BLaER1 treated with 17β-estradiol and CSF1 and Interleukin-3, amounts not matched to agents 10 nM and 100 nM (cell line): ENCODE measurements around the gene PDE1C.

ENCODE experiments used
- H3K27ac ChIP-seq, 11 experiments: shearing (Covaris generic); formaldehyde crosslinking; 2 replicates each; pipeline ENCODE4 v1.8.1; 2022
- H3K27me3 ChIP-seq, 11 experiments: shearing (Covaris generic); formaldehyde crosslinking; 2 replicates each; pipeline ENCODE4 v1.8.1; 2022
- H3K36me3 ChIP-seq, 11 experiments: shearing (Covaris generic); formaldehyde crosslinking; 2 replicates each; pipeline ENCODE4 v1.8.1; 2022
- H3K4me1 ChIP-seq, 10 experiments: shearing (Covaris generic); formaldehyde crosslinking; 2 replicates each; pipeline ENCODE4 v1.8.1; 2022
- H3K4me2 ChIP-seq, 11 experiments: shearing (Covaris generic); formaldehyde crosslinking; 2 replicates each; pipeline ENCODE4 v1.8.1; 2022
- H3K4me3 ChIP-seq, 10 experiments: shearing (Covaris generic); formaldehyde crosslinking; 2 replicates each; pipeline ENCODE4 v1.8.1; 2022
- H3K9ac ChIP-seq, 11 experiments: shearing (Covaris generic); formaldehyde crosslinking; 2 replicates each; pipeline ENCODE4 v1.8.1; 2022
- H3K9me3 ChIP-seq, 11 experiments: shearing (Covaris generic); formaldehyde crosslinking; replicated peaks in 1 of 11; 2 replicates each; pipeline ENCODE4 v1.8.1; 2022
- H4K20me1 ChIP-seq, 11 experiments: shearing (Covaris generic); formaldehyde crosslinking; 2 replicates each; pipeline ENCODE4 v1.8.1; 2022
- Cebpa-rat ChIP-seq, 11 experiments: shearing (Covaris generic); IDR thresholded peaks; 2 replicates each; pipeline ENCODE4 v1.8.1; 2022

The PDE1C gene

GRCh38 chr7:31935124-31936054 is 134.8 kb downstream of the PDE1C start:
- Histone ChIP-seq H3K4me2 (0 out of 22 replicates have a peak overlapping the region, but pooled peaks of 1 of the 11 experiments have one; percentile 15), H3K27ac (no peak overlapping the region)

GRCh38 chr7:31934551-31934950 is 135.7 kb downstream of the PDE1C start:
- TF ChIP-seq Cebpa-rat (IDR thresholded peaks at IDR 0.05) = no peak
- Histone ChIP-seq H3K9me3 (peaks cover 0 to 2% (median 0%) of the 10 kb centered on the region in 11 experiments; a peak in 1 of 22 replicates), H3K4me2 (no peak overlapping the region), H3K36me3 (no peaks in the 10 kb centered on the region), H3K4me3 (no peak overlapping the region), H3K9ac (no peak overlapping the region), H4K20me1 (no peaks in the 10 kb centered on the region), H3K4me1 (peaks cover 0 to 8% (median 0%) of the 10 kb centered on the region in 10 experiments; a peak in 2 of 20 replicates), H3K27ac (no peak overlapping the region), H3K27me3 (no peaks in the 10 kb centered on the region)

More at GRCh38 chr7:31935124-31936054, 134.8 kb downstream of the PDE1C start:
- no peaks in the 10 kb centered on the region for H3K9me3 ChIP-seq
- no peaks in the 10 kb centered on the region for H3K36me3 ChIP-seq
- no peak overlapping the region for H3K4me3 ChIP-seq
- H3K4me1 ChIP-seq = peaks cover 0 to 8% (median 0%) of the 10 kb centered on the region in 10 experiments; a peak in 2 of 20 replicates
- TF ChIP-seq Cebpa-rat (IDR thresholded peaks at IDR 0.05) = no peak
- no peaks in the 10 kb centered on the region for H3K27me3 ChIP-seq
- no peaks in the 10 kb centered on the region for H4K20me1 ChIP-seq
- no peak overlapping the region for H3K9ac ChIP-seq

GRCh38 chr7:31933481-31933880 is 136.7 kb downstream of the PDE1C start:
- no peak overlapping the region for H3K4me3 ChIP-seq
- no peak overlapping the region for H3K27ac ChIP-seq
- no peak for TF ChIP-seq Cebpa-rat (IDR thresholded peaks at IDR 0.05)
- H4K20me1 ChIP-seq = no peaks in the 10 kb centered on the region
- no peaks in the 10 kb centered on the region for H3K36me3 ChIP-seq
- H3K4me1 ChIP-seq = peaks cover 0 to 8% (median 0%) of the 10 kb centered on the region in 10 experiments; a peak in 2 of 20 replicates
- H3K4me2 ChIP-seq = no peak overlapping the region
- peaks cover 0 to 10% (median 0%) of the 10 kb centered on the region in 11 experiments; a peak in 1 of 22 replicates for H3K9me3 ChIP-seq
- H3K9ac ChIP-seq = no peak overlapping the region
- no peaks in the 10 kb centered on the region for H3K27me3 ChIP-seq

GRCh38 chr7:31926991-31927584 is 143.1 kb downstream of the PDE1C start:
- peaks cover 0 to 14% (median 0%) of the 10 kb centered on the region in 11 experiments; a peak in 1 of 22 replicates for H3K9me3 ChIP-seq
- no peak overlapping the region for H3K9ac ChIP-seq
- no peaks in the 10 kb centered on the region for H3K36me3 ChIP-seq
- no peak overlapping the region for H3K27ac ChIP-seq
- TF ChIP-seq Cebpa-rat (IDR thresholded peaks at IDR 0.05) = no peak
- no peaks in the 10 kb centered on the region for H4K20me1 ChIP-seq
- H3K4me2 ChIP-seq = no peak overlapping the region
- no peaks in the 10 kb centered on the region for H3K4me1 ChIP-seq
- no peak overlapping the region for H3K4me3 ChIP-seq
- no peaks in the 10 kb centered on the region for H3K27me3 ChIP-seq

GRCh38 chr7:31925753-31926454 is 144.3 kb downstream of the PDE1C start:
- Histone ChIP-seq H3K4me2 (no peak overlapping the region), H3K4me1 (no peaks in the 10 kb centered on the region), H3K9me3 (peaks cover 0 to 14% (median 0%) of the 10 kb centered on the region in 11 experiments; a peak in 1 of 22 replicates), H3K36me3 (no peaks in the 10 kb centered on the region), H3K27ac (no peak overlapping the region), H3K27me3 (no peaks in the 10 kb centered on the region), H3K9ac (no peak overlapping the region), H4K20me1 (no peaks in the 10 kb centered on the region), H3K4me3 (no peak overlapping the region)
- TF ChIP-seq Cebpa-rat (IDR thresholded peaks at IDR 0.05) = no peak

GRCh38 chr7:31924251-31924650 is 146.0 kb downstream of the PDE1C start:
- Histone ChIP-seq H3K9me3 (peaks cover 0 to 8% (median 0%) of the 10 kb centered on the region in 11 experiments; a peak in 1 of 22 replicates), H3K9ac (no peak overlapping the region), H3K27me3 (no peaks in the 10 kb centered on the region), H3K4me3 (no peak overlapping the region), H3K36me3 (no peaks in the 10 kb centered on the region), H4K20me1 (no peaks in the 10 kb centered on the region), H3K27ac (no peak overlapping the region), H3K4me2 (no peak overlapping the region), H3K4me1 (no peaks in the 10 kb centered on the region)
- no peak for TF ChIP-seq Cebpa-rat (IDR thresholded peaks at IDR 0.05)

GRCh38 chr7:31922848-31923247 is 147.4 kb downstream of the PDE1C start:
- no peak overlapping the region for H3K27ac ChIP-seq
- H3K9me3 ChIP-seq = no peaks in the 10 kb centered on the region
- no peaks in the 10 kb centered on the region for H3K36me3 ChIP-seq
- peaks cover 0 to 6% (median 0%) of the 10 kb centered on the region in 10 experiments; a peak in 1 of 20 replicates for H3K4me1 ChIP-seq
- no peaks in the 10 kb centered on the region for H4K20me1 ChIP-seq
- no peak overlapping the region for H3K4me2 ChIP-seq
- no peak overlapping the region for H3K4me3 ChIP-seq
- H3K9ac ChIP-seq = no peak overlapping the region
- no peaks in the 10 kb centered on the region for H3K27me3 ChIP-seq
- TF ChIP-seq Cebpa-rat (IDR thresholded peaks at IDR 0.05) = no peak

GRCh38 chr7:31921047-31921446 is 149.2 kb downstream of the PDE1C start:
- H3K4me3 ChIP-seq = no peak overlapping the region
- H3K27me3 ChIP-seq = no peaks in the 10 kb centered on the region
- no peak overlapping the region for H3K27ac ChIP-seq
- H4K20me1 ChIP-seq = no peaks in the 10 kb centered on the region
- H3K36me3 ChIP-seq = no peaks in the 10 kb centered on the region
- H3K9me3 ChIP-seq = no peaks in the 10 kb centered on the region
- no peak overlapping the region for H3K9ac ChIP-seq
- H3K4me2 ChIP-seq = no peak overlapping the region
- TF ChIP-seq Cebpa-rat (IDR thresholded peaks at IDR 0.05) = peak in 1 of 11 experiments; percentile 53; a peak in 1 of 22 replicates
- peaks cover 0 to 6% (median 0%) of the 10 kb centered on the region in 10 experiments; a peak in 1 of 20 replicates for H3K4me1 ChIP-seq
